ENCODE results near the gene ATP2A3.
"Not testable (repeated sequence)": the region's sequence is repeated elsewhere in the genome, so short reads cannot be mapped to it uniquely, and the experiment has no call there.

The ATP2A3 gene
- total RNA-seq: 59.5 to 441 (median 229) reads per million in 3 experiments

DNA sequence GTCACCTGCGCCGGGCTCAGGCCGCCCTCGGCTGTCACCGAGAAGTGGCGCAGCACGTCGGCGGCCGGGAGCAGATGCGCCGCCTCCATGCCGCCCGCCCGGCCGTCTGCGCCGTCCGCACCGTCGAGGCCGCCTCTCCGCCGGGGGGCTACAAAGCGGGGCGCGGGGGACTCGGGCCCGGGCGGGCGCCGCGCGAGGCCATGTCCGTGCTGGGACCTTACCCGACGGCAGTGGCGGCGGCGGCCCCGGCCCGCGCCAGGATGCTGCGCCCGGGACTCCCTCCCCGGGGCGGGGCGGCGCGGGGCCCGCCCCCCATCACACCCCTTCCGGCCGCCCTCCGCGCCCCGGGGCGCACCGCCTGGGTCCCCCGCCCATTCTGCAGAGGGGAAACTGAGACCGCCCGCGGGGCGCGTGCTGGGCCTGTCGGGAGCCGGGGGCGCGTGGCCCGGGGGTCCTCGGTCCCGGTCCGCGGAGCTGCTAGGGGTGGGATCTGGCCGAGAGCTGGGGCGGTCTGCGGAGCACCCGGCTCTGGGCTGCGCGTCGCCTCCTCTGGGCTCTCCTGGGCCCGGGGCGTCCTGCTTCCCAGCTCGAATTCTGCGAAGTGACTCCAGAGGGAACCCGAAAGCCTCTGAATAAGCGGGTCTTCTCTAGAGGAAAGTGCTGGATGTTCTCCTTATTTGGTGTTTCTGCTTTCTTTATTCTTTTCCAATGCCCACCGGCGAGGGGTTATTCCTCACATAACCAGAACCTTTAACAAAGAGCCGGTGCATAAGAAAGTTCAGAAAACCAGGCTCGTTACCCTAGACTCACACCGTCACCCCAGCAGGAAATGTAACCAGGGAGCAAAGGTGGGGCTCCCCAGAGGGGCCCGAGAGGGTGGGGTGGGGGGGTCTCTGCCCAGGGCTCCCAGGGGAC is at the start of gene ATP2A3:
Gene ATP2A3 (minus strand): TSS at position 235 of the 915 bp plus-strand sequence. CDS start 146 bp downstream, at position 89.
- peak; percentile 55 for DNase-seq

DNA sequence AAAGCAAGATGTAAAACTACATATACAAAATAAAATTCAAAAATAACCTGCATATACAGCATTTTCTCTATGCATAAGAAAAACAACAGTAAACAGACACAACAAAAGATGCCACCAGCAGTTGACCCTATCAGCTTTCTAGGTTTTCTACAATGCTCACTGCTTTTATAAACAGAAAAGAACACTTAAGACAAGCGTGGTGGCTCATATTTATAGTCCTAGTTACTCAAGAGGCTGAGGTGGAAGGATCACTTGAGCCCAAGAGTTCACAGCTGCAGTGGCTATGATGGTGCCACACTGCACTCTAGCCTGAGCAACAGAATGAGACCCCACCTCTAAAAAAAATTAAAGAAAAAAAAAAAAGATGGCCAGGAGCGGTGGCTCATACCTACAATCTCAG is 46.5 kb upstream of the ATP2A3 start:
- no peak for DNase-seq

DNA sequence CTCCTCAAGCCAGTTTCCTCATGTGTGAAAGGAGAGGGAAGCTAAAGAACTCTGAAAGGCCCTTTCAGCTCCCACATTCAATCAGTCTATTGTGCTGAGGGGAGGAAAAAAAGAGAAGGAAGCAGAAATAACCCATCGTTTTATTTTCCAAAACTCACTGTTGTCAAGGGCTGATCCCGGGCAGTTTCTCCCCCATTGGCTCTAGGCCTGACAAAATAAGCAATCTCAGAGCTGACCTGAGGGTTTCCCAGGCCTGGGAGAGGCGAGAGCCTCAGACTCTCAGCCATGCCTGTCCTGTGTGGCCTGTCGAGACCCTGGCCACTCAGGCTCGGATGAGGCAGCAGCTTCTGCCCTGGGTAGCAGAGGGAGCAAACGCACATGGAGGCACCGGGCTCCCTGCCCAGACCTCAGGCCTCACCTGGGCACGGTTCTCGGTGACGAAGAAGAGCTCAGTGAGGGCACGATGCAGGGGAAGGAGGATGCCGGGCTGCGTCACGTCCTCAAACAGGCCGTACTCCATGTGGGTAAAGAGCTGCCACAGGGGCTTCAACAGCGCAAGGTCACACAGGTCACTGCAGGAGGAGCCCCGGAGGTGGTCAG is 45.0 kb upstream of the ATP2A3 start:
- no peak for DNase-seq

DNA sequence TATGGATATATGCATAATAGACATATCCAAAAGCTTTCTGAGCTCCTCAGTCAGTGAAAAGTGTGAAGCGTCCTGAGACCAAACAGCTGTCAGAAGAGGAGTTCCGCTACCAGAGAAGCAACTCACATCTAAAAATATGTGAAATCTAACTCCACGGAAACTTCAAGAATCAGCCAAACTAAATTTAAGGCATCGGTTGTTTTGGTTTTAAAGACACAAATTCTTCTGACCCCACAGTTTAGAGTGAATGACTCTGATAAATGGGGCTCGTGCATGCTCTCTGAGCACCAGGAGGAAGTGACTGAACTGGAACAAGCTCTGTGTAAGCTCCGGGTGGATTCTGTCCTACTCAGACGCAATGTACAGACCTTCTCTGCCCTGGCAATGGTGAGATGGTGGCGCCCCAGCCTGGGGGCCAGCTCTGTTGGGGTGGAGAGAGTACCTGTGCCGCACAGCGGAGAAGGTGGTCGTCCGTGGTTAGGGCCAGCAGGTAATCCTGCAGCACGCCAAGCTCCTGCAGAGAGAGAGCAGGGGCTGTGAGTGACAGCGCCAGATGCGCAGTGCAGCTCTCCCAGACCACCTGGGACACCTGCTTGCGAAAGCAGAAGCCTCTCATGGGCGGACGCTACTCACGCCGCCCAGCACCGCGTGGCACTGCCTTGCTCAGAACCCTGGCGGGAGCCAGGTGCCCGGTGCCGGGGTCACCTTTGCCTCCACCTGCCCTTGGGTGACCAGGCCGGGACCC is 44.4 kb upstream of the ATP2A3 start:
- DNase-seq: no peak

DNA sequence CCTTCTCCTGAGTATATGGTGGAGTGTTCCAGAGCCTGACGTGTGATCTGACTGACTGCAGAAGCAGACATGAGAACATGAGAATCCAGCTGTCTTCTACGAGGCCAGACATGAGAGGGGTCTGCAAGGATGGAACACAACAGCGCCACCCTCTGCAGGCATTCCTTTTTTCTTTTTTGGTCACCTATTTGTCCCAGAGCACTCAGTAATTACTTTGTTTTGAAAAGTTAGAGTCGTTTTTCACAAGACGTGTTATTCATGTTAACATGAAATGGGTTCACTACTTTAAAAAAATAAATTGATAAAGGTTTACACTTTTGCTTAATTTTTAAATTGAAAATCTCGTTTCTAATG is 43.8 kb upstream of the ATP2A3 start:
- DNase-seq: no peak

DNA sequence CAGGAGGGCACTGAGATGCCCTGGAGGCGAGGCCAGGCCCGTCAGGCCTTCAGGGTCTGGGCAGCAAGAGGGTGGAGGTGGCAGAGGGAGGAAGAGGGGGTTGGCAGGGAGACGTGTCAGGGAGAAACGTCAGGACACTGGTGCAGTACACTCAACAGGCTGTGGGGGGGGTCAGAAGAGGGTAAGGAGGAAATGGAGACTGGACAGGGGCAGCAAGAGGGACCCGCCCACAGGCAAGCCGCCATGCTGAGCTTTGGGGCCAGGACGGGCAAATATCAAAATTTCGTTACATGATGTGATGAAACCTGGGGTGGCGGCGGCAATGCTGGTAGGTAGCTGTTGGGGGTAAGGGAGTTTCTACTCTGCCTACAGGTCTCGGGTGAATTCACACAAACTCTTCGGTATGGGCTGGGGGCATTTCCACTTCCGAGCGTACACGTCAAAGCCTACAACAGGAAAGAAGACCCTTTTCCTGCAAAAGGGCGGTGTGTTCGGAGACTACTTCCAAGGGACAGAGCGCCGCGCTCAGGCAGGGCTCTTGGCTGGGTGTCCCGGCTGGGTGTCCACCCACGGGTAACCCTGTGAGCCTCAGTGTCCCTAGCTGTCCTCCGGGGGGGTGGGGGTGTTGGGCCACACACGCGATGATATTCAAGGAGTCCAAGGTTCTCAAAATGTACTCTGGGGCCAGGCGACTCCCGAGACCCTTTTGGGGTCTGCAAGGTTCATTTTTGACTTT is 43.3 kb upstream of the ATP2A3 start:
- DNase-seq: no peak

DNA sequence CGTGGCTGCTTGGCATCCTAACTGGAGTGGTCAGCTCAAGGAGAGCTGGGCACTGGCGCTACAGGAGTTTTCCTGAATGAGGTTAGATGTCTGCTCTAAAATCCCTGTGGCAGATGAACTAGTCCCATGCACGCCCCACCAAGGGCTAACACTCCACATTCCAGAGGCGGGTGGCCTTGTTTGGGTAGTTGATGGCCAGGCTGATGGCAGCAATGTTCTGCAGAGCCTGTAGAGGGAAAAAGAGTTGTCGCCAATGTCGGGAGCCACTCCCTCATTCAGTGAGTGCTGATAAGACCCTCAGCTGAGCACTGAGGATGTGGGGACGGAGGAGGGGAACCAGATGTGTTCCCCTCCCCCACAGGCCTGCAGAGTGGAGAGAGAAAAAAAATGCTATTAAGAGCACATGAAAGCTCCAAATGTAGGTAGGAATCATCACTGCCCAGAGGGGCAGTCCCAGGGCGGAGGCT is 42.5 kb upstream of the ATP2A3 start:
- no peak for DNase-seq

DNA sequence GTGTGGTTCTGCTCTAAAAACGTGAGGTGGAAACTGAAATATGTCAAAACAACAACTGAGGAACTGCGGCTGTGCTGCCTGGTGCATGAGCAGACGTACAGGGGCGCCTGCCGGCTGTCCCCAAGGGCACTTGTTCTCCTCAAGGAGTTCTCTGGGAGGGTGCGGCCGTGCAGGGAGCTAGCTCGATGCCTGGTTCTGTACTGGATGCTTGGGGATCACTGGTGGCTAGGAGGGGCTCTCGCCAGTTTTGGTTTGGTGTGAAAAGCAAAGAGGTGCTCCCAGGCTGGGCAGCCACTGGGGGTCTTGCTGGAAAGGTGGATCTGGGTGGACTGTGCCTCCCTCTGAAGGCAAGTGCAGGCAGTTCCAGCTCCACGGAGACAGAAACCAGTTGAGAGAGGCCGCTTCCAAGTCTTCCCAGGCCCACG is 41.9 kb upstream of the ATP2A3 start:
- no peak for DNase-seq

DNA sequence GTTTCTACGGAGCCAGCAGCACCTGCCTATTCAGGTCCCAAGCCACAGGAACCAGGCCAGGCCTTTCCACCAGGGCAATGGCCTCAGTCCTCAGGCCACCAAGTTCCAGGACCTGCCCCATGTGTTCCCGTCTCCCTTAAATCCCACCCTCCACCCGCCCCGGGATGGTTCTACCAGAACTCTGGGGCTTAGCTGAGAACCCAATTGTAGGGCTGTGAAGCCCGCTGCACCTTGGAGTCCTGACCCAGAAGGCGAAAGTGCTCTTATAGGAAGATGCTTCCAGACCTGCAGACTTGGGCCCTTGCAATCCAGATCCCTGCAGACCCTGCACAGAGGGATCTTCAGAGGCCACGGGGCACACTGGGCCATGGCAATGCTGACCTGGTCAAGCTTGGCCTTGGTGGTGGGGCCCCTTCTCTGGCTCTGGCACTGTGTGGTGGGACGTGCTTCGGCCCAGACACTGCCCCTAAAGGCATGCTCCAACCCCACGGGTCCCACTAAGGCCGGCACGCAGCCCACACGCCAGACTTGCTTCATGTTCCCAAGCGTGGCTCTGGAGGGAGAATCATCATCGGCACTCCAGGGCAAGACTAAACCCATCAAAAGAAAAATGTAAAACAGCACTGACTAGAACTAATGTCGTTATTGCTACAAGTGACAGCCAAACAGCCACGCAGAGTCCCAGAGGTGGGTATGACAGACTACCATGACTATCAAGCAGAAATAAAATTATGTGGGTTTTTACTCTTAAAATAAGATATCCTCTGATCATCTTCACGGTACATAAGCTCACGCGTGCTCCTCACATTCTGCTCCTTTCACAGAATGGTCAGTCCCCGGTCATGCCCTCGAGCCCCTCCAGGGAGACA is 41.3 kb upstream of the ATP2A3 start:
- no peak for DNase-seq

DNA sequence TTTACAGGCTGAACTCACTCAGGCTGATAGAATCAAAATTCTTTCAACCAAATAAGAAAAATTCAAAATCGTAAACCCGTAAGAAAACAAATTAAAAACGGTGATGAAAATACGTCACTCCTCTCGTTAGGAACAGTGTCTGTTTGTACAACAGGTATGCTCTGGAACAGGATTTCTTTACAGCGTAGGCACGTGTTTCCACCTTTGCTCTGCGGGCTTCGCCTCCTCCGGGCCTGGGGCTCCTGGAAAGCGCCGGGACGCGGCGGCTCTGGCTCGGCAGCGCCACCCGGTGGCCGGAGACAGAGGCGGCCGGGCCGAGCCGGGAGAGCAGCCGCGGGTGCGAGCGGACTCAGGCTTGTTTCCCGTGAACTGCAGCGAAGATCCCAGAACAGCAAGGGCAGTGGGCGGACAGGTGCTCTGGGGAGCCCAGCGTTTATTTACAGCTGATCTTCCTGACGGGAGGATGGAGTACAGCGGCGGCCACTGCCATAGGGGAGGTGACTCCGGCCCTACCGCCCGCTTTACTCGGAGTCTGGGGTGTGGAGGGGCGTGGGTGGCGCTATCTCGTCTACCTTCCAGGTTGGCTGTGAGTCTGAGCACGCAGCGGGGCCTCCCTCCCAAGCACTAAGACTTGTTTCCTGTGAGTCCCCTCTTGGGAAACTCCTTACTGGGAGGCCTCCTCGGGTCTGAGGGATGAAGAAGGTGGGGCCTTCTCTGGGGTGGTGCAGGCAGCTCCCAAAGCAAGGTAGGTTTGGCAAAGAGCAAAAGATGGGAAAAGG is 40.5 kb upstream of the ATP2A3 start:
- peak; percentile 45 for DNase-seq

DNA sequence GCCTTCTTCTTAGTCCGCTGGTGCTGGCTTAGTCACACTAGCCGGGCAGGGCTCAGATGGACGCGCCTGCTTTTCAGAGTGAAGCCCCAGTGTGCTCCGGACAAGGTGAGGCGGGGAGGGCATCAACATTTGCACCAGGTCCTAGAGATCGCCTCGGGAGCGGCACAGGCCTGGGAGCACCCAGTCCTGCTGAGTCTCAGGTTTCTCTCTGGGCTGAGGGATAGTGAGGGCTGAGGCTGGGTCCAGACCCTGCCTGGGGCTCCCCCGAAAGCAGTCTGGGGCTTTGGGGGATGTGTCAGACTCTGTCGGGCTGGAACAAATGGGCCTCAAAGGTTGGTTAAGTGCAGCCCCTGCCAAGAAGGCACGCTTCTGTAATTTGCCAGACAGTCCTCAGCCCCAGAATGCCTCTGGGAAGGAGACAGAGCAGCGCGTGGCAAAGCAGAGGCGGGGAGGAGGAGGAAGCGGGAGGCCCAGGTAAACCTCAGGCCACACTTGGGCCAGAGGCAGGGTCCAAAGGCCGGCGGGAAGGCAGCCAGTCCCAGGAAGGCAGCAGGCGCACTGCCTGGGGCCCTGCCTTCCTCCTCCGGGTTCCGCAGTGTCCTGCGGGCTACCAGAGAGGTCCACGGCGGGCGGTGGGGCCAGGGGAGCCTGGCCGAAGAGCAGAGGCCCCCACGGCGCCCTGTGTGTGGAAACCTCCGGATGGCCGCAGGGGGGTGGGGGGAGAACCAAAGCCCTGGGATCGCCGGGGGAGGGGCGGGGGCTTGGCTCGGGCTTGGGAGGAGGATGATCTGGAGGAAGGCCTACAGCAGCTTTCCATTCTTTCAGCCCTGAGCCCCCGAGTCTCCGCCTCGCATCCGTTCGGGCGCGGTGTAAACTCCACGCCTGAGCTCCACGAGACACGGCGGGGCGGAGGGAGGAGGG is 39.5 kb upstream of the ATP2A3 start:
- no peak for DNase-seq

DNA sequence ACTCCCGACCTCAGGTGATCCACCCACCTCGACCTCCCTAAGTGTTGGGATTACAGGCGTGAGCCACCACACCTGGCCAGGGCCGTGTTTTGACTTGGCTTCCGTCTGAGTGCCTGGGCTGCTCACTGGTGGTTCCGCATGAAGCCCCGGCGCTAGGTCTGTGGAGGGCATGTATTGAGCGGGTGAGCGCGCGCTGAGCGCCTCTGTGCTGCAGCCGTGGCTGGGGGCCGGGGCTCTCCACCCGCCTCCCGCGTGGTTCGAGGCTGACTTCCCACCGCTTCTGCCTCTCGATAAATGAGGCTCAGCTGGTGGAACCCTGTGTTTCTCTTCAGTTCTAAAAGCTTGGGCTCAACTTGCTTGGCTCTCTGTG is 38.9 kb upstream of the ATP2A3 start:
- DNase-seq: no peak

DNA sequence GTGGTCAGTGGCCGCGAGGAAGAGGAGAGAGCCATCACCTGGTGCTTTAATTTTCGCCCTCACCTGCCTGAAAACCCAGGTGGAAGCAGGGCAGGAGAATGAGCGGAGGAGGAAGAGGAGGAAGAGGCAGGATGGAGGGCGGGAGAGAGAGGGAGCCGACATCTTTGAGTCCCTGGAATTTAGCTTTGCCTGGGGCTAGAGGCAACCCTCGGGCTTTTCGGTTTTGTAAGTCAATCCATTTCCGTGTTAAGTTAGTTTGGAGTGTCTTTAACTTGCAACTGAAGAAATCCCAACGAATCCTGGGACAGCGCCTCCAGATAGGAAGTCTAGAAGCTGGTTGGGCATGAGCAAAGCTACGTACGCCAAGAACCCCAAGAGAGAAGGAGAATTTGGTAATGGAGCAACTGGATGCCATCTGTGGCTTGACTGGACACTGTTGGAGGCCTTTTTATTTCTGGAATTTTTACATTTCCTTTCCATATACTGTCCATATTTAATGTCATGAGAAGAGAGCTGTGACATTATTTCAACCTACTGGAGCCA is 36.9 kb upstream of the ATP2A3 start:
- no peak for DNase-seq

DNA sequence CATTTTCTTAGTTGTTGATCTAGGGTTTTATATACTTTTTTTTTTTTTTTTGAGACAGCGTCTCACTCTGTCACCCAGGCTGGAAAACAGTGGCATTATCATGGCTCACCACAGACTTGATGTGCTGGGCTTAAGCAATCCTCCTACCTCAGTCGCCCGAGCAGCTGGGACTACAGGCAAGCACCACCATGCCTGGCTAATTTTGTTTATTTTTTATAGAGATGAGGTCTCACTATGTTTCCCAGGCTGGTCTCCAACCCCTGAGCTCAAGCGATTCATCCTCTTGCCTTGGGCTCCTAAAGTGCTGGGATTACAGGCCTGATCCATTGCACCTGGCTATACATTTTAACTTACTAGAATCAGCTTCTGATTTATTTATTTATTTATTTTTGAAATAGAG is 34.2 kb upstream of the ATP2A3 start:
- no peak for DNase-seq

DNA sequence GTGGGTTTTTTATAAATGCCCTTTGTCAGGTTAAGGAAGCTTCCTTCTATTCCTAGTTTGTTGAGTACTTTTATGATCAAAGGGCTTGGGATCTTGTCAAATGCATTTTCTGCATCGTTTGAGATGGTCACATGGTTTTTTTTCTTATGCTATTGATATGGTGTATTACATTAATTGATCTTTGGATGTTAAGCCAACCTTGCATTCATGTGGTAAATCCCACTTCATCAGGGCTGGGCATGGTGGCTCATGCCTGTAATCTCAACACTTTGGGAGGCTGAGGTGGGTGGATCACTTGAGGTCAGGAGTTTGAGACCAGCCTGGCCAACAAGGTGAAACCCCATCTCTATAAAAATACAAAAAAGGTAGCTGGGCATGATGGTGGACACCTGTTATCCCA is 30.8 kb upstream of the ATP2A3 start:
- no peak for DNase-seq

DNA sequence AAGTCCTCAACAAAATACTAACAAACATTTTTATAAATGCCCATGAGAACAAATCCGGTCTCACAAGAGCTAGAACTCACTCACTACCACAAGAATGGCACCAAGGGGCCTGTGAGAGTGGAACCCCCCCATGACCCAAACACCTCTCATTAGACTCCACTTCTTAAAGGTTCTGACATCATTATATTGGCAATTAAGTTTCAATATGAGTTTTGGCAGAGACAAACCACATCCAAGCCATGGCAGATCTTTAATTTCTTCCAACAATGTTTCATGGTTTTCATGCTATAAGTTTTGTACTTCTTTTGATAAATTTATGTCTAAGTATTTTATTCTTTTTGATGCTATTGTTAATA is 30.0 kb upstream of the ATP2A3 start:
- no peak for DNase-seq

DNA sequence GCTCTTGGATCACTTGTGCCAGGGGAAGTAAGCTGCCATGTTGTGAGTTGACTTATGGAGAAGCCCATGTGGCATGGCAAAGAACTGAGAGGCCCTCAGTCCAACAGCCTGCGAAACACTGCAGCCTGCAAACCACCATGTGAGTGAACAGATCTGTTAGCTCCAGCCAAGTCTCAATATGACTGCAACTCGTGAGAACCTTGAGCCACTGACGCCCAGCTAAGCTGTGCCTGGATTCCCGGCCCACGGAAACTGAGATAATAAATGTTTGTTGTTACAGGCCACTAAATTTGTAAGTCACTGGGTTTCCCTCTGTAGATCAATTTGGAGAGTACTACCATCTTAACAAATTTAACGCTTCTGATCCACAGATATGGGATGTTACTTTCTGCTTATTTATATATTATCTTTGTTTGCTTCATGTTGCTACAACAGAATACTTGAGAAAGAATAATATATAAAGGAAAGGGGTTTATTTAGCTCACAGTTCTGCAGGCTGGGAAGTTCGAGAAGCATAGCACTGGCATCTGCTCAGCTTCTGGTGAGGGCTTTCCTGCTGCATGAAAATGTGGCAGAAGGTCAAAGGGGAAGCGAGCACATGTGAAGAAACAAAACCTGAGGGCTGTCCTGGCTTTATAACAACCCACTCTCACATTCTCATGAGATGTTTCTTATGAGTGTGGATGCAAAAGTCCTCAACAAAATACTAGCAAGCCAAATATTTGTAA is 29.4 kb upstream of the ATP2A3 start:
- no peak for DNase-seq

DNA sequence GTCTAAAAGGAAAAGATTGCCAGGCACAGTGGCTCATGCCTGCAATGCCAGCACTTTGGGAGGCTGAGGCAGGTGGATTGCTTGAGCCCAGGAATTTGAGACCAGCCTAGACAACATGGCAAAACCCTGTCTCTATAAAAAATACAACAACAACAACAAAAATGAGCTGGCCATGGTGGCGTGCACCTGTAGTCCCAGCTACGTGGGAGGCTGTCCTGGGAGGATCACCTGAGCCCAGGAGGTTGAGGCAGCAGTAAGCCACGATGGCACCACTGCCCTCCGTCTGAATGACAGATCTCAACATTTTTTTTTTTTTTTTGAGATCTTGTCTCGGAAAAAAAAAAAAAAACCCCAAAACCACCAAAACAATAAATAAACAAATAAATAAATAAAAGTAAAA is 28.1 kb upstream of the ATP2A3 start:
- no peak for DNase-seq

DNA sequence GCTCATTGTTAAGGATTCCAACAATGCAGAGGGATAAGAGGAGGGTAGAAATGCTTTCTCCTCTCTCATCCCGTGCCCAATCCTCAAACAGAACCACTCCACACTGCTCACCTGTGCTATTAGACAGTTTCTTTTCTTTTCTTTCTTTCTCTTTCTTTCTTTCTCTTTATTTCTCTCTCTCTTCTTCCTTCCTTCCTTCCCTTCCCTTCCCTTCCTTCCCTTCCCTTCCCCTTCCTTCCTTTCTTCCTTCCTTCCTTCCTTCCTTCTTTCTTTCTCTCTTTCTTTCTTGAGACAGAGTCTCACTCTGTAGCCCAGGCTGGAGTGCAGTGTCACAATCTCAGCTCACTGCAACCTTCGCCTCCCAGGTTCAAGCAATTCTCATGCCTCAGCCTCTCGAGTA is 27.5 kb upstream of the ATP2A3 start:
- DNase-seq: not testable (repeated sequence)

All from central memory CD4-positive, alpha-beta T cell (primary cell).